Activated naive CD4-positive, alpha-beta T cell treated with Interleukin-2 at 50 U/mL for 16 hours (primary cell): ENCODE results near the gene DOCK2.
"Not testable (repeated sequence)": the region's sequence is repeated elsewhere in the genome, so short reads cannot be mapped to it uniquely, and the experiment has no call there.

ENCODE experiments used
- DNase-seq: peaks from one replicate; pipeline ENCODE4 v3.0.0-alpha.2; 2020

Gene DOCK2

GRCh38 chr5:169832845-169833244 is 195.8 kb downstream of the DOCK2 start:
- DNase-seq, result no peak

- DNase-seq, result not testable (repeated sequence)
Measured at GRCh38 chr5:169833681-169834292, 196.7 kb downstream of the DOCK2 start.

GRCh38 chr5:169834540-169834939 is 197.5 kb downstream of the DOCK2 start:
- DNase-seq, result not testable (repeated sequence)

GRCh38 chr5:169836835-169837536 is 199.9 kb downstream of the DOCK2 start:
- DNase-seq, result no peak

DNA sequence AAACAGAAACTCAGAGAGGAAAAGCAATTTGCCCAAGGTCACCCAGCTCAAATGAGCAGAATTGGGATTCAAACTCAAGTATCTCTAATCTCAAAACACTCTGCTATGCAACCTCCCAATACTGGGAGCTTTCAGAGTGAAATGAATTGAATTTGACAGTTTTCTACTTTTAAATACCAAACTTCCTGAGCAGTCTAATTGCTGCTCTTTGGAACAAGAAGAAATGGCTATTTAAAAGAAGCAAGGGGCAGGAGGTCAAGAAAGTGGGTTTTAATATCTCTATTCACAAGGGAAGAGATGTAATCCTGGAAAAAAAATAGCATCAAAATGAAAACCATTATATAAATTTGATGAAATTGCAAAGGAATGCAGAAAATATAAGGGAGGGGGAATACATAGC is 200.6 kb downstream of the DOCK2 start:
- DNase-seq, result no peak

- DNase-seq, result no peak
Measured at GRCh38 chr5:169838688-169839087, 201.6 kb downstream of the DOCK2 start.

DNA sequence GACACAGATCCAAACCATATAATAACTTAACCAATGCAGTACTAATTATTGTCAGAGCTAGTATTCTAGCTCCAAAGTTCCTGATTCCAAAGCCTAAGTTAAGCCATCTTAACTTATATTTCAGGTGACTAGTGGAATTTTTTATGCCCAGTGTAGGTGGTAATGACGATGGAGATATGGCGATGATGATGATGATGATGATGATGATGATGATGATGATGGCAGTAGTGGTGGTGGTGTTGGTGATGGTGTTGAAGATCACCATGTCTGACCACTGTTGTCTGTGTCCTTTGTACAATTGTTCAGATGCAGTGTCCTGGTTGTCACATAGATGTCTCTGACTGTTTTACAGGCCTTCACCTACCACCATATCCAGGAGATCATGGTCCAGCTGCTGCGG is 203.3 kb downstream of the DOCK2 start:
- no peak for DNase-seq

GRCh38 chr5:169842699-169843098 is 205.6 kb downstream of the DOCK2 start:
- no peak for DNase-seq

- DNase-seq, result no peak
Measured at GRCh38 chr5:169847519-169847918, 210.4 kb downstream of the DOCK2 start.

GRCh38 chr5:169848271-169848670 is 211.2 kb downstream of the DOCK2 start:
- DNase-seq, result no peak

- no peak for DNase-seq
Measured at GRCh38 chr5:169848792-169849191, 211.7 kb downstream of the DOCK2 start.

DNA sequence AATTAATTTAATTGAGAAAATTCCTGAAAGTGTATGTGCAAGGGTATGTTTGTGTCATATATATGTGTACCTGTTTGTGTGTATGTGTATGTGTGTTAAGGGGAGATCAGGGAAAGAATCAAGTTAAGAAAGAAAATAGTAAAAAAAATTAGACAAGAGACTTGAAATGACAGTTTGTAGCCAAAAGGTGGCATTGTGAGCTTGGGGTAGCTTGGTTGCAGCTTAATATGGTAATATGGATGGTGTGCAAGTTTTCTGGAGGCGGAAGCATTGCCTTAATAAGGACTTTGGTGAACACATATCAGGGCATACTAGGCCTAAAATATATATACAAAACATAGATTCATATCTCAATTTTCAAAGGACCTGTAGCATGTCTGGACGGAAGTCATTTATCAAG is 213.3 kb downstream of the DOCK2 start:
- DNase-seq, result no peak

DNA sequence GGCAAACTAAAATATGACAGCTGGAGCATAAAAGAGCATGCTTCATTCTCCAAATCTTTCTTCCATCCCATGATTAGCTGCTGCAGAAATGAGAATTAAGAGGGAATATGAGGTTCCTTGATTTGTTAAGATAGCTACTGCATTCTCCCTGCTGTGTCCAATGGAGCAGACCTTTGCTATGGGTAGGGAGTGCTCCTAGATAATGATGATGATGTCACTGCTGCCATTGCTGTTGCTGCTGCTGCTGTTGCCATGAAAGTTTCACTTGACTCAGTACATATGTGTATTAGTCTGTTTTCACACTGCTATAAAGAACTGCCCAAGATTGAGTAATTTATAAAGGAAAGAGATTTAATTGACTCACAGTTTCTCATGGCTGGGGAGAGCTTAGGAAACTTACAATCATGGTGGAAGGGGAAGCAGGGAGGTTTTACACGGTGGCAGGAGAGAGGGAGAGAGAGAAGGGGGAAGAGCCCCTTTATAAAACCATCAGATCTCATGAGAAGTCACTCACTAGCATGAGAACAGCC is 214.3 kb downstream of the DOCK2 start:
- no peak for DNase-seq

DNA sequence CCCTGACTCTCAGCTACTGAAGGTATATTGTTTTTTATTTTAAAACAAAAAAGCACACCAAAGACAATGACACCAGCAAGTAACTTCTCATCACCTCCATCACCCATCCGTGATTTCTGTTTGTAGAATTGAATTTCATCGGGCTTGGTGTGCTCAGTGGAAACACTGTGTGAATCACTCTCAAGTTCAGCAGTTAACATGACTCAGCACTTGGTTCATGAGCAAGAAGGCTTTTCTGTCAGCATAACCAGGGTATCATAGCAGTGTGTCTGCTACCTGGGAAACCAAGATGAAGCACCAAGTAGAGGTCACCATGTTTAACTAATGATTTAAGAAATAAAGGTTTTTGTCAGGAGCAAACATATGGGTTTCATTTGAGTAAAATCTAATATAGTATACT is 219.5 kb downstream of the DOCK2 start:
- DNase-seq, result no peak

DNA sequence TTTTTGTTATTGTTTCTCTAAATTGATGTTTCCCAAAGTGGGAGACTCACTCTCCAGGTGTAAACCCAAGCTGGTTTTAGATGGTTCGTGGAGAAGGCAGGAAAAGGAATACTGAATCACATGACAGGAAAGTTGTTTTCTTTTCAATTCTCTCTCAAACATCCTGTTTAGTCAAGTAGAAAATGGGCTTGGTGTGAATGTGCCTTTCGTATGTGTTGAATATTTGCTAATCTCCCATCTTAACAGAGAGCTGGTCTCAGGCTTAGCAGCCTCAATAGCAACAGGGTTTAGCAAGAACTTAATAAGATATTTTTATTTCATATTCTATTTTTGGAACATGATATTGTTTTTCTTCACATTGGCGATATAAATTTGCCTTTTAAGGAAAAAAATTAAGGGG is 223.5 kb downstream of the DOCK2 start:
- no peak for DNase-seq

DNA sequence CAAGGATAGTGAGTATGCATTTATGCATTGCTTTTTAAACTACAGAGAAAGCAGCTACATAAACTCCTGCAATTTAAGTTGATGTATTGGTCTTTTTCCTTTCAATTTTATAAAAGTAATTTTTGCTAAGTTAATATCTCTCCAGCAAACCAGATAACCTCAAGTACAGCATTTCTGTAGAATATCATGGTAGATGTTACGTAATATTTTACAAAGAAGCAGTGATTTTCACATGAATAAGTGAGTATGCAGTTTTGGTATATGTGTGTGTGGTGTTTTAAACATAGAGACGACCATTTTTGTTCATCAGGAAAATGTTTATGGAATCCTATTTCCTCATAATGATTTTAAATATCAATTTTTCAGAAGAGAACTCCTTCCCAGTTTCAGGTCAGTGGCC is 224.4 kb downstream of the DOCK2 start:
- no peak for DNase-seq

DNA sequence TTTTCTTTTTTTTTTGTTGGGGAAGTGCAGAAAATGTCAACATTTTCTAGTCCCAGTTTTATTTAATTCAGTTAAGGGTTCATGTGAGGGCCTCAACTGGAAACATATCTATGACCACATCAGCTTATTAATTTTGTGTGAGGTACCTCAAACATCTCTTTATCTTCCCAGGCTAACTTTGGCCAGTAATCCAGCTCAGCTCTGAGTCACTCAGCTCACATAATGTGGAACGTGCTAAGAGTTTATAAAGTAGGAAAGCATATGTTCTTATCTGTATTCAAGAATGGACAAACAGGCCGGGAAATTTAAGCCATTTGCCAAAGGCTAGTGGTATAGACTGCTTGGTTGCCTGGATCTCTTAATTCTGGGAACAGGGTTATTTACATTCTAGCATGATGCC is 224.9 kb downstream of the DOCK2 start:
- DNase-seq, result no peak

DNA sequence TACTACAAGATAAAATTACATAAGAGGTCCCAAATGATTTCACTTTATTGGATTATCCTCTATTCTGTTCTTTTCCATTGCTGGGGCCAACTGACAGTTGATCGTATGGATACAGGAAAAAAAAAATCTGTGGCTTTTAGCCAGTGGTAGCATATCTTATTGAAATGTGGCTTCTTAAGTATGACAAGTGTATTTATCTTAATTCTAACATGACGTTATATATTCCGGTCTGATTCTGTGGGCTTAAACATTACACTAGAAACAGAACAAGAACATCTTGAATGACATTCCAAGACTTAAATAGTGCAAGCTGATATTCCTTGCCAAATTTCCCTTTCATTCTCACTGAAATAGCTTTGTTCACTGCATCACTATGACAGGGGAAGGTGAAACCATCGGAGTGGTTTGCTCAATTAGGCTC is 225.3 kb downstream of the DOCK2 start:
- no peak for DNase-seq

GRCh38 chr5:169864483-169864882 is 227.4 kb downstream of the DOCK2 start:
- DNase-seq, result no peak

DNA sequence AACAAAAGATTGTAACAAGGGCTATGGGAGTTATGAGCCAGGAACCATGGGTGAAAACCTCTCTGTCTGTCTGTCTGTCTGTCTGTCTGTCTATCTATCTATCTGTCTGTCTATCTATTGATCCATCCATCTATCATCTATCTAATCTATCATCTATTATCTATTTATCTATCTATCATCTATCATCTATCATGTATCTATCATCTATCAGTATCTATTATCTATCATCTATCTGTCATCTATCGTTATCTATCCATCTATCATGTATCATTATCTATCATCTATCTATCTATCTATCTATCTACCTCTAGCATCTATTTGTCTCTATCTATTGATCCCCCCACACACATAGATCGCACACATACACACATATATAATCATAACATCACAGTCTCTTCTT is 230.3 kb downstream of the DOCK2 start:
- DNase-seq, result no peak

- no peak for DNase-seq
Measured at GRCh38 chr5:169869066-169869465, 232.0 kb downstream of the DOCK2 start.

DNA sequence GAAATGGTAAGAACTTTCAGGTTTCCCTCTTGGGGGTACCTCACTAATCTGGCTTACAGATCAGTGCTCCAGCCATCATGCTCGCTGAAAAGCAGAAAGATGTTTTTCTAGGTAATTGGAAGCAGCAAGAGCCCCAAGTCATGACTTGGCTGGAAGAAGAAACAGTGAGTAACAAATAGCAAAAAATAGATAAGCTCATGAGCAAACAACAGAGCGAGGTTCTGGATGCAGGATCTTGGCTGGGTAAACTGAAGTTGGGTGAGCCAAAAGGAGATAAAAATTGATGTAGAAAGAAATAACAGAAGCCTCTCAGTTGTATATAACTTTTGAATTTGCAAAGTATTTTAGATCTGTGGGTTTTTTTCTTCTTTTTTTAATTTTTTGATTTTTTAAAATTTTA is 233.1 kb downstream of the DOCK2 start:
- no peak for DNase-seq

- no peak for DNase-seq
Measured at GRCh38 chr5:169871826-169872490, 234.9 kb downstream of the DOCK2 start.

GRCh38 chr5:169873642-169874041 is 236.6 kb downstream of the DOCK2 start:
- no peak for DNase-seq
